Measurements from ENCODE around the gene CCDC15. TPM values are rescaled to one million over a fixed set of nuclear protein-coding genes. Genes with fewer than 3 reads are reported as not detected.

CCDC15 gene
- total RNA-seq, 1 donor, result 9.8 TPM

DNA sequence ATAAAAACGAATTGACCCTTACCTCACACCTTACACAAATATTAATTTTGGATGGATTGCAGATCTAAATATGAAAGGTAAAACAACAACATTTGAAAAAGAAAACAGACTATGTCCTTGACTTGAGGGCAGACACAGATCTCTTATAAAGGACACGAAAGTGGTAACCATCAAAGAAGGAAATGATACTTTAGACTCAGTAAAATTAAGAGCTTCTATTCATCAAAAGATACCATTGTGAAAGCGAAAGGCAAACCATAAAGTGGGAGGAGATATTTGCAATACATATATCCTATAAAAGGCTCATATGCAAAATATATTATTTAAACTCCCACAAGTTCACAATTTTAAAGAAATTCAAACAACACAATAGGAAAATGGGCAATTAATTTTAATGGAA lies 23.2 kb upstream of the CCDC15 start:
- no peak for DNase-seq (ENCODE audit: low read depth)
- no peak for TF ChIP-seq CTCF (IDR thresholded peaks at IDR 0.05; ENCODE audit: insufficient read depth, low read length)
- H3K4me3 ChIP-seq (ENCODE audit: low read depth, low read length), result no peak overlapping the region

- DNase-seq (ENCODE audit: low read depth), result peak; percentile 68
Measured at GRCh38 chr11:124934862-124935547, 19.0 kb upstream of the CCDC15 start.

DNA sequence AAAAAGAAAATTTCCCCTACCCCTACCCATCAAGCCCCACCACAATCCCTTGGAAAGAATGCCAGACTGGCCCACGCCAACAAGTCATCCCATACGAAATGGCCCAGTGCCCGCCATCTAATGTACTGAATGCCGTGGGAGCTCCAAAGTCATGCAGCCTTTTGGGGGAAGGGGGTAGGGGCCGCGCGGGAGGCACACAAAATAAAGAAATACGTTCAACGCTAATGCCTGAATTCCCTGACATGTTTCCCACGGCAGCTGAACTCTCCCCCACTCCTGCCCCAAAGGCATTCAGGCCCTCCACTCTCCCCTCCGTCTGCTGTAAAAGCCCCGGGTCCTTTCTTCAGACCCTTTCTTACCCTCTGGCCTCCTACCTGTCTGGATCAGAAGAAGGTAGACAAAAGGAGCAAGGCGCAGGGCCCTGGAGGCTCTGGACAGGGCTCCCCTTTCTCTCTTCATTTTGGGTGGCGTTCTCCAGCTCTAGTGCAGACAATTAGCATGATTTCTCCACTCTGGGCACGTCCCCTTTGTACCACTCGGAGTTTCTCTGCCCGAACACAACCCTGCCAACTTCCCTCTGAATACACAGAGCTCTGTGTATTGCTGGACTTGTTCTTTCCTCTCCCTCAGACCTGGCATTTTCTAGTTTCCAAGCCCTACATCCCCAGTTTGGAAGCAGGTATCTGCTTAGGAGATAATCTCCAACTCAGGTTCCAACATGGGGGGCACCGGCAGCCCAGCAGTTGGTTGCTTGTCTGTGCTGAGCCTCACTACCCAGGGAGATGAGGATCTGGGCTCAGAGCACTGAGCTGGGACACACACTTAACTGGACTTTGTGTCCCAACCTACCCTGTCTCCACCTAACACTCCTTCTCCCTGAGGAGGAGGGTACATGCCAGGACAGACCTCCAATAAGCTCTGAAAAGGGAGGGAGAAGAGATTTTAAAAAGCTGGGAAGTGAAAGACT lies 18.2 kb upstream of the CCDC15 start, which contains the start of gene HEPACAM:
Gene HEPACAM, minus strand, starts transcription at position 500 of the 967 bp plus-strand sequence. Its CDS starts 41 bp downstream, at position 459.
- H3K4me3 ChIP-seq (ENCODE audit: low read depth, low read length), result no peak within 1 kb of the TSS
- TF ChIP-seq CTCF (IDR thresholded peaks at IDR 0.05; ENCODE audit: insufficient read depth, low read length), result no peak
- no peak for DNase-seq (ENCODE audit: low read depth)

More at GRCh38 chr11:124934862-124935547, 19.0 kb upstream of the CCDC15 start:
- H3K4me3 ChIP-seq (ENCODE audit: low read depth, low read length), result no peak overlapping the region
- no peak for TF ChIP-seq CTCF (IDR thresholded peaks at IDR 0.05; ENCODE audit: insufficient read depth, low read length)

GRCh38 chr11:124937336-124937935 lies 16.6 kb upstream of the CCDC15 start:
- no peak for TF ChIP-seq CTCF (IDR thresholded peaks at IDR 0.05; ENCODE audit: insufficient read depth, low read length)
- H3K4me3 ChIP-seq (ENCODE audit: low read depth, low read length), result no peak overlapping the region
- DNase-seq (ENCODE audit: low read depth), result no peak

GRCh38 chr11:124938206-124938765 lies 15.7 kb upstream of the CCDC15 start:
- no peak for TF ChIP-seq CTCF (IDR thresholded peaks at IDR 0.05; ENCODE audit: insufficient read depth, low read length)
- no peak for DNase-seq (ENCODE audit: low read depth)
- H3K4me3 ChIP-seq (ENCODE audit: low read depth, low read length), result no peak overlapping the region

- no peak overlapping the region for H3K4me3 ChIP-seq (ENCODE audit: low read depth, low read length)
- no peak for DNase-seq (ENCODE audit: low read depth)
Measured at GRCh38 chr11:124938970-124939369, 15.0 kb upstream of the CCDC15 start.

More at GRCh38 chr11:124938970-124939369, 15.0 kb upstream of the CCDC15 start:
- TF ChIP-seq CTCF (IDR thresholded peaks at IDR 0.05; ENCODE audit: insufficient read depth, low read length), result no peak

Measured in fibroblast of the aortic adventitia (primary cell).